Inflammatory macrophage (primary cell): ENCODE results near the gene SOBP.

Source experiments
- DNase-seq, 2 donors: peaks; one replicate each; pipeline ENCODE4 v3.0.0-alpha.2; 2020 to 2022

SOBP gene

DNA sequence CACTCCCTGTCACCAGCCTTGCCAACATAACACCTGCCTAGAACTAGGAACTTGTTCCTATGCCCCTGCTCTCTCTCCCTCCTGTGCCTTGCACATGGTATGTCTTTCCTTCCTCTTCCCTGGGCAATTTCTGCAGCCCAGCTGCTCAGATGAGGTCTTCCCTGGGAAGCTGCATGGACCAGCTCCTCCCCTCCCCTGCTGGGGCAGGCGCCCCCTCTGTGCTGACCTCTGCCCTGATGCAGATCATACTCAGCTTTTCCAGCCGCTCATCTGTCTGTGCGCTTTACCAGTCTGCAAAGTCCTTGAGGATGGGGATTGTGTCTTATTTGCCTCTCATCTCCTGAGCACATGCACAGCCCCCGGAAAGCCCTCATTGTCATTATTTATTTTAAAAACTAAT, 172.4 kb downstream of the SOBP start:
- no peak for DNase-seq

DNA sequence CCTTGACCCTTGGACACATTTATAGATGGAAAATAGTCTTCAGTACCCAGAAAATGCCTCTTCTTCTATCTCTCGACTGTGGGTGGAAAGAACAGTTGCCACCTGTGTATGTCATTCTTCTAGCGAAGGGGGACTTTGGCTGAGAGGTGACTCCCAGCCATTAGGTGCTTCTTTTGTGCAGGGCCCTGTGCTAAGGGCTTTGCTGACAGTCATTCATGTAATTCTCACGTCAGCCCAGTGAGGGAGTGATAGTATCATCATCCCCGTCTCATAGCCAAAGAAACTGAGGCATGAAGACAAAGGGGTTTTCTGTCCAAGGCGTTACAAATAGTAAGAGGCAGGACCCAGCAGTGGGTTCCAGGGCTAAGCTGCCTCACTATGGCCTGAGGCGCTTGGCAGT, 173.4 kb downstream of the SOBP start:
- no peak for DNase-seq

DNA sequence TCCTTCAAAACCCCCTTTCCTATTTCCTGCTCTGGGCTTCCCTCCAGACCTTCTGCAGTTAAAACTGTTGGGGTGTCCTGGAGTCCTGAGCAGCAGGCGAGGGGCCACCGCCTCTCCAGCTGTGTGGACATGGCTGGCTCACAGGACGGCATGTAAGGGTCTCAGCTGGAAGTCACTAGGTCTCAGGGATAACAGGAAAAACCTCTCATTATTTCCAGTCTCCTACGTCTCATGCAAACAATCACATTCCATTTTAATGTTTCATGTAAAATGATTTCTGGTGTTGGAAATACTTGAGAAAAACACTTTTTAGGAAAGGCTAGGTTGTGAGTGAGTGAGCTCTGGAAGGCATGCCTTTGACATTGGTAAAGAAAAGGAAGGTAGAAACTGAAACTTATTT, 175.5 kb downstream of the SOBP start:
- DNase-seq: no peak

DNA sequence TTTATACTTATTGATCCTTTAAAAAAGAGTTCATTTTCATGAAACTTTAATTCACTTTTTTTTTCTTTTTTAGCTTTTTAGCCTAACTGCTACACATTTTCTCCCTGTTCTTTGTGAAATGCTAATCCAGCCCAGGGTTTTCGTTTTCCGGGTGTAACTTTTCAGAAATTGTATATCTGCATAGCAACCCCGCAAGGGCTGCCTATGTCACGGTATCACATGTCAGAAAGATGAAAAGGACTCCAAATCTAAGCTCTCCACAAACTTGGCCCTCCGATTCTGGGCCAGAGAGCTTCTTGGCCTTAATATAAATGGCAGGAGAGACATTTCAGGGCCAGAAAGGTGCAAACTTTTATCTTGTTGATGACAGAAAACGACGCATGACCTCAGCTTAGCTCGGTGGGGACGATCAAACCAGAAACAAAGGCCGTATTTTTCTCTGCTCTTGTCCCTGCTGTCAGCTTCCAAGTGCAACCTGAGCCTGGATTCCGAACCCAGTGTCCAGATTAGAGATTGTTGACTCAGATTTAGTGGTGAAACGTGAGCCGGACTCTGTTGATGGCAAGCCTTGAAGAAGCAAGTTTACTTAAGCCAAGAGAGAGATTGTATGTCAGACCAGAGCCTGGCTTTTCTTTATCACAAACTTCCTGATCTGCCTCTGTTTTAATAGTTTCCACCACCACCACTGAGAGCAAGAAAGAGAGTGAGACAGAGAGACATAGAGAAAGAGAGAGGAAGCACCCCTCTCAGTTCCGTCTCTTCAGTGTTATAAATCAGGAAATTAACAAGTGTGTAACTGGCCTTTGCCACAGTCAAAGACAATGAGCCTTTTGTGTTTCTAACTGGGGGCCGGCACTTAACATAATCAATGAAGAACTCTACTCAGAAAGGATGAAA, 176.4 kb downstream of the SOBP start:
- no peak for DNase-seq

DNA sequence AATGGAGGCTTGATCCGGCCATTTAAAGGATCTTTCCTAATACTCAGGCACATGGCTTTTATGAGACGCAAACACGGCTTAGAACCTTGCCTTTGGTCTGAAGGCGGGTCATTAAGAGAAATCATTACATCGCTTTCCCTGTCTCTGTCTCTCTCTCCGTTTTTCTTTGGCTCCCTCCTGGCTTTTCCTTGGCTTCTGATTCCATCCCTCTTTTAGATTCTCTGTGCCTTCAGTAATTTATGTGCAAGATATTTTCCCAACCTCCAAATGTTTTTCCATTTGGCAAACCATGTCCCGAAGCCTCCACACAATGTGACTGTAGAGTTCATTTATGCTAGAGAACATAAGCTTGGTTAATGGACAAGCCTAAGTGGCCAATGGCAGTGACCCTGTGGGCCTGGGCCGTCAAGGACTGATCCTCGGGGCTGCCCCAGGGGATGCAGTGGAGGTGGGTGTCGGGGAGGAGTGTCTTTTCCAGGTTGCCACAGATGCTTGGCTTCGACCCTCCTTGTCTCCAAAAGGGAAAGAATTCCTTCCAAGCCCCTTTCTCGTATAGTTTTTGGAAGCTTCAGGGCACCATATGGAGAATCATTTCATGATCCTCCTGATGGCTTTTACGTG, 177.2 kb downstream of the SOBP start:
- no peak for DNase-seq

DNA sequence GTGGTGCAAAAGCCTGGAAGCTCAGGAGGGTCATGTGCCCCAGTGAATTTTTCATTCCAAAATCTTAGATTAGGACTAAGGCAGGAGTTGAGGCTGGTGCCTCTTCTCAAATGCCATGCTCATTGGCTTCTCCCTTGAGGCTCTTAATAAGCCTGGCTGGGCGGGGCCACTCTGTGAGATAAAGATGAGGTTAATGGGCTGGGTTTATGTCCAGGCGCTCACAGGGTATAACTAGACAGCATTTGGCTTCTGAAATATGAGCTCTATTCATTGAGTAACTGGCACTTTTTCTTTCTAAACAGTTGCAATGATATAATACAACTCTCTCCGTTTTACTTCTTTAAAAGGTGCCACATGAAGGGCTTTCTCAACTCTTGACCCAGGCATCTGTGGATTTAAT, 177.9 kb downstream of the SOBP start:
- peak in 1 of 2 donors; percentile 14 for DNase-seq

DNA sequence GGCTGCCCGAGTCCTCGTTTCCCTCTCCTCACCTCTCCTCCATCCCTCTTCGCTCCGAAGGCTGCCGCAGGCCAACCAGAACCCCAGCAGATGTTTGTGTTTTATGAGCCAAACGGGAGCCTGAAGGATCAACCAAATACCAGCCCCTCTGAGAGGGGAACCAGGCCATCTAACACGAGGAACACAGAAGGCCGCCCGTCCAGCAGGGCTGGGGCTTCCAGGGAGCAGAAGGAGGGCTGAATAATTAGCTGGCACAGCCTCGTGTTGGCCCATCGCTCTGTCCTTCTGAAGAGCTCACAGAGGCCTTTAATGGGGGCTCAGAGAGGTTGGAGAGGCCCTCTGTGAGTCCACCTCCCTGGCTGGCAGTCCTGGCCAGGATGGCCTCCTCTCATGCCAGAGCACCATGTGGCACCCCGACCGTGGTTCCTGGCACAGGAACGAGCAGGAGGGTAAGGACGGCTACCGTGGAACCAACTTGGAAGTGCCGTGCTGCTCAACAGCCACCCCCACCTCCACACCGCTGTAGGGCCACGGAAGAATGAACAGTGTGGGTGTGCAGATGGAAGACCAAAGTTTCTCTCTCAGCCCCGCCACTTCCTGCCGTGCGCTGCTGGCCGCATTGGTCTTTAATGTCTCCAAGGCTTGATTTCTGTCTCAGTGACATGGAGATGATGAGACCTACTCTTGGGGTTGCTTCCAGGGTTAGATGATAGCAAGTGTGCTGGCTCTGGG, 179.0 kb downstream of the SOBP start:
- DNase-seq: no peak

DNA sequence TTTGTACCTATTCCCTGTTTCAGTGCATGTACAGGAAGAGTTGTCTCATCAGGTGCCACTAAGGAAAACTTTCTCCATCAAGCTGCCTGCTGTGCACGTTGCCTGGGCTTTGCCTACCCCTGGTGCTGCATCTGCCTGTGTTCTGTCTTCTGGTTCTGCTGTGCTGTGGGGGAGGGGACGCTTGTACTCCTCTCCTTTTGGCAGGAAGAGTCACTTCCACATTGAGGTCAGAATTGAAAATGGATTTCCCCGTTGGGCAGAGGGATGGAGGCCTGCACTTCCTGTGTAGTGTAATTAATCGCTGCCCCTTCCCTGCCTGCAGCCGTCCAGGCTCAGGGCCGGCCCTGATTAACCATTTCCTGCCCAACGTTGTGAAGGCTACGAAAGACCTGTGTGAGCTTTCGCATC, 180.9 kb downstream of the SOBP start:
- DNase-seq: peak; percentile 86

DNA sequence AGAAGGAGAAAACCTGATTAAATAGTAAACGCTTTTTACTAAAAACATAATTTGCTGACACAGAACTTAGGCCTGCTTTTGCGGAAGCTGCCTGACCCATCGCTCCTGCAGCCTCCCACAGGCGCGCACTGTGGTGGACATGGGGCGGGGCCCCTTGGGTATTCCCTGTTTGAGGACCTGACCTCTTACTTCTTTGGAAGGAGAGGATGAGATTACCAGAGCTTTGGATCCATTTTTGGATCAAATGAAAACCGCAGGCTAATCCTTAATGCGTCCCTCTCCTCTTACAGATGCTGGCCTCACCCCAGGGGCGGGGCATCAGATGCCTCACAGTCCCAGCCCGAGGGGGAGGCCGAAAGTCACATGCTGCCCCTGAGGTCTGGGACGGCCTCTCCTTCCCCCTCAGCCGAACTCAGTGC, 183.2 kb downstream of the SOBP start:
- peak; percentile 16 to 60 for DNase-seq

DNA sequence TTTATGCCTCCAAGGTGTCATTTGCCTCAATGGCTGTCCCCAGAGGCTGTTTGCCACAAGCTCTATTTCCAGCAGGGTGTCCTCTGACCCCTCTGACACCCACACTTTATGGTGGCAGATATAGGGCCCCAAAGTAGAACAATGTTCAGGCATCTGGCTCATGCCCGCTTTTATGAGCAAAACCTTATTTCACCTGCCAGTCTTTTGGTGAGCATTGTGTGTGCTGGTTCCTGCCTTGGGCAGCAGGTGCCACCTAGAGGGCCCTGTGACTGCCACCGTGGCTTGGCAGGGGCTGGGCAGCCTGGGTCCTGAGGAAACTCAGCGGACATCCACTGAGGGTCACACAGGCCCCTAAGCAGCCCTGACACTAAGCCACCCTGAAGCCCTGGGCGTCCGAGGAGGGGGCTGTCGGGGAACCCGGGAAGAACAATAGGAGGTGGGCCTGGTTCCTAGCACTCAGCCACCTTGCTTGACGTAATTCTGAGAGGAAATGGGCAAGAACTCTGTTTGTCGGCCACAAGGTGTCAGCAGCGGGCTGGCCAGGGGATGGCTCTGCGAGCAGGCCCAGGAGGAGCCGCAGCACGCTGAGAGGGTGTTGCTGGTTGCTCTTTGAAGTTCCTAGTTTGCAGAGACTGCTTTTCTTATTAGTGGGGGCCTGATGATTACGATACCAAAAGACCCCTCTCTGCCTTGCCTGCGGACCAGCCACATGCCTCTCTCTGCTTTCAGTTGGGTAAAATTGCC, 185.2 kb downstream of the SOBP start:
- DNase-seq: peak; percentile 80 to 88

DNA sequence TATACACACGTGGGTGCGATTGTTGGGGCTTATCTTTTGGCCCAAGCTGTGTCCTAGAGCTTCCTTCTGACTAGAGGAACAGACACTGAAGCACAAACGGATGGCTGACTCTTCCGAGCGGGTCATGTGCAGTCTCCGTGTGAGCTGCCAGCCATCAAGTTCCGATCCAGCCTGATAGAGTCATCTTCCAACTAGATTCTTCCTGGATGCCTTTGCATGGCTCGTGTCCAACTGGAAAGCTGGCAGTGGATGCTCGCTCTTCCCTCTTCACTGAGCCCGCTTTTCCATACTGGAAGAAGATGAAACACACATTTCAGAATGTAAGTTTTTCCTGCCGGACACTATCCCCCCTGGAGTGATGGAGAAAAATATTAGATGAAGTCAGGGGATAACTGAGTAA, 186.1 kb downstream of the SOBP start:
- DNase-seq: no peak

DNA sequence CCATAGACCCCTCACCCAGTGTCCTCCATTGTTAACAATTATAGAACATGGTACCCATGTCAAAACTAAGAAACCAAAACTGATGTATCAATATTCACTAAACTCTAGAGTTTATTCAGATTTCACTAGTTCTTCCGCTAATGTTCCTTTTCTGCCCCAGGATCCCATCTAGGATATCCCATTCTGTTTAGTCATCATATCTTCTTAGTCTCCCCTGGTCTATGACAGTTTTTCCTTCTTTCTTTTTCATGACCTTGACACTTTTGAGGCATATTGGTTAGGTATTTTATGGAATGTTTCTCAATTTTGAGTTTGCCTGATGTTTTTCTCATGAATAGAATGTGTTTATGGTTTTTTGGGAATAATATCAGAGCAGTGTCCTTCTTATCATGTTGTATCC, 187.5 kb downstream of the SOBP start:
- DNase-seq: no peak

DNA sequence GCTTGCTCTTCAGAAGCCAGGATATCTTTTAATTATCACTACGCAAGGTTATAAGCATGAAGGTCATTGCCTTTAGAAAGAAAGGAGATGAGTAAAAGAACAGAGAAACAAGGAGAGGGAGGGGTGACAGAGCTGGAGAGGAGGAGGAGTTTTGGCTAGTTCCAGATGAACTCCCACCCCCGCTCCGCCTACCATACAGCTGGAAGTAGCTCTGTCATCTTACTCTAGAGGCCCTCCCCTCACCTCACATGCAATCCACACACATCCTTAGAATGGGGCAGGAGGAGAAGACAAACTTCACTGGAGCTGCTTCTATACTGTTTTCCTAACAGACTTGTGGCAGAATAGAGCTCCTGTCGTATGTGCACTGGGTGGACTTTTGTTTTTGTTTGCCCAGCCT, 189.5 kb downstream of the SOBP start:
- peak in 1 of 2 donors; percentile 31 for DNase-seq

DNA sequence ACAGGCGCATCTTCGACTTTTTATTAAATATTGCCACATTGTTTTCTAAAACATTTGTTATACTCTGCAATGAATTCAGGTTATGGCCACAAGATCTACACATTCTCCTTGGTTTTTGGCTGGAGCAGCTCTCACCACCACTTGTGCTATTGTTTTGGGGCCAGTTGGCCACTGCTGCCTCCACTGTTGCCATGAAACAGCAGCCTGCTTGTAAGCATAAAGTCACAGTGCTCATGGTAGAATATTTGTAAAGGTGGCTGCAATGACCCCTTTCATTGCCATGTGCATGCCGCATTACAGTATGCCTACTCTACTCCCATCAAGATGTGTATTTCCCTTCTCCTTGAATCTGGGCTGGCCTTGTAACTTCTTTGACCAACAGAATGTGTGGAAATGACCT, 192.8 kb downstream of the SOBP start:
- DNase-seq: no peak

DNA sequence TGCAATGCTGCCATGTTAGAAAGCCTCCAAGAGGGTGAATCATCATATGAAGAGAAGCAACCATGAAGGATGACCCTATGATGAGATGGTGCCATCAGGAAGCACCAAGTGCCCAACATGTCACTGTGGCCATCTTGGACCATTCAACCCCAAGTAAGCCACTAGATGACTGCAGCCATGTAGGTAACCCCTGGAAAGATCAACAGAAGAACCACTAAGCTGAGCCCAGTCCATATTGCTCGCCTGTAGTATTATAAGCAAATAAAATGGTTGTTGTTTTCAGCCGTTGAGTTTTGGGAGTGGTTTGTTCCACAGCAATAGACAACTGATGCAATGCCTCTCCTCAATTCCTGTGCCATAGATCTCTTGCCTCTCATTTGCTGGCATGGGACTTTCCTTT, 193.3 kb downstream of the SOBP start:
- no peak for DNase-seq

DNA sequence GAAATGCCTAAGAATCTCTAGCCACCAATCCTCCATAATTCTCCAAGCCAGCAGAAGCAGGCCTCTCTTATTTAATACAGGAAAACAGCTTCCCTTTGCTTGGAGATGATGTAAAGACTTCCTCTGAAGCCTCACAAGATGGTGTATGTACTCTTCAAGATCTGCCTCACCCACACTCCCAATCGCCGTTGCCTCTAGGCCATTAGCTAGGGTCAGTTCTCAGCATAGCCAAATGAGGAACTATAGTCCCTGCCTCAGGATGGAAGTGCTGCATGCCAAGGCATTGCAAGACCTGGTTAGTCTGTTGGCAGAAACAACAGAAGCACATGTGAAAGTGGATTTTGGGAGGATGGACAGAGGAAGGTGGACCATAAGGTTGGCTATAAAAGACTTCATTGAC, 195.1 kb downstream of the SOBP start:
- DNase-seq: peak; percentile 83 to 90

DNA sequence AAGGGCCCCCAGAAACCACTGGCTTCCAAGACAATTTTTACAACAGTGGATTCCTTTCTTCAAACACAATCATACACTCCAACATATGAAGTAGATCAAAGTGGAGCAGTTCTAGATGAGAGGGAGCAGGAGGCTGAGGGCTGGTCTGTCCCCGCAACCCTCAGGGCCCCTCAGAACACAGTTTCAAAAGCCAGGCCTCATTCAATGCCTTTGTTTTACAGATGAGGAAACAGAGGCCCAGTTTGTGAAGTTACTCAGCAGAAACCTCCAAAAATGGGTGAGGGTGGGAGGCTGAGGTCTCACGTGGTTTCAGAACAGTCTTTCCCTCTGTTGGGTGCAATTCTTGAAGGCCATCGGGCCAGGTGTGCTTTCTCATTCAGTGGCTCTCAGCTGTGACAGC, 199.3 kb downstream of the SOBP start:
- no peak for DNase-seq

DNA sequence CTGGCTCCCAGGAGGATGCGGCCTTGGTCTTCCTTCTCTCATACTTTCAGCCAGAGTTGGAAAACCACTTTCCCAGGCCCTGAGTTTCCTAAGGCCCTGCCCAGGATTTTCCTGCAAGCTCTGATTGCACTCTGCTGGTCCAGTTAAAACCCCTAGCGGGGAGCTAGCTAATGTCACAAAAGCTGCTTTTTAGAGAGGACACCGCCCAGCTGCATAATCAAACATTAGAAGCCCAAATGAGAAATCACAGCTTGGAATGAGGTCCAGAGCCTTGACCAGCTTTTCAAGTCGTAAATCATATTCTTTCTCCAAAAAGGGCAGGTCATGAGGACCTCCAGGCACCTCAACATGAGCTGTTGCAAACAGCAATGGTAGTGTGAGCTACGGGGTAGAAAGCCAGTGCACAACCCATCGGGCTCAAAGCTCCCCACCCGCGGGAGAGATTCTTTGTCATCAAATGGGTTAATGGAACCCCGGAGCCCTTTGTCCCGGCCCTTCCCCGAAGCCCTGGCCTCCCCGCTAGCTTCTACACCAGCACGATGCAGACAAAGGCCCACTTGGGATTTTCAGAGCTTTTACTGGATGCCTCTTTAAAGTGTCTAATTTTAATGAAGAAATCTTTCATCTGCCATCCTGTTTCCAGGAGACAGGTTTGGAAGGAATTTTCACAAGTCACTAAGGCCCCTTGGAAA, 200.2 kb downstream of the SOBP start:
- DNase-seq: no peak

DNA sequence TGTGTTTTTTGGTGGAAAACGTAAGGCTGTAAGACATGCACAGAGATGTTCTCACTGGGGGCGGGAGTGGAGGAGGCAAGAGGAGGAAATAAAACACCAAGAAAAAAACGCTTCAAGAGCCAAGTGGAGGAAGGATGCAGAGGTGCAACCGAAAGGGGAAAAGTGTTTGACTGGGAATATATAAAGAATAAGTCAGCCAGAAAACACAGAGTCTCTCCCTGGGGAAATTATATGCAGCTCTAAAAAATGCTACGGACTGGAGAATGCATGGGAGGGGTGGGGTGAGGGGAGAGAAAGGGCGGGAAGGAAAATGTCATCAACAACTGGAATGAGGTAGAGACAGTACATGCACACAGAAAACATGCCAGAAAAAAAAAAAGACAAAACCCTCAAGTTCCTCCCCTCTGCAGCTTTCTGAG, 200.7 kb downstream of the SOBP start:
- no peak for DNase-seq

DNA sequence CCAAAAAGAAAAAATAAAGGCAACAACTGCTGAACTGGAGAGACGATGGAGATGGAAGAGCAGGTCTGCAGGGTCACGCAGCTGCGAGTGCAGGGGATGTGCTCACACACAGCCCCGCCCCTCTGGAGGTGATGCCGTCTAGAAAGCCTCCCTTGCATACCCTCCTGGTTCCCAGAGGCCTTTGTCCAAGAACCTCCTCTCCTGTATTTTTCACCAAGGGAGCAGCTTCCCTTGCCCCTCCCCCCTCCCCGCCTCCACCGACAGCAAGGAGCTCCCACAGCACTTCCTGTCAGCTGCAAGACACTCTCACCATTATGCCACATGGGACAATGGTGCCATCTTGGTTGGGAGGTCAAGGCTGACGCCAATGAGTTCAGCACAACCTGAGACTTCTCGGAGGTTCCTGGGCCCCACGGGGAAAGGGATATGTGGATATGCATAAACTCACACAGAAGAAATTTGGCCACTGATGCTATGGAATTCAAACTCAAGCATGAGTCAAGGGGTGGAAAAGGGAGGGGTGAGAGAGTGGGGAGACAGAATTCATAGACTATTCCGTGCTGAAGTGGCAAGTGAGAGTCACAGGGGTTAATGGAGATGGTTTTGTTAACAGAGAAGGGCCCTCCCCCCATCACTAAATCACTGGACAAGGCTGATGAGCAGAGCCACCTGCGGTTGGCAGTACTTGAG, 201.3 kb downstream of the SOBP start:
- DNase-seq: no peak

DNA sequence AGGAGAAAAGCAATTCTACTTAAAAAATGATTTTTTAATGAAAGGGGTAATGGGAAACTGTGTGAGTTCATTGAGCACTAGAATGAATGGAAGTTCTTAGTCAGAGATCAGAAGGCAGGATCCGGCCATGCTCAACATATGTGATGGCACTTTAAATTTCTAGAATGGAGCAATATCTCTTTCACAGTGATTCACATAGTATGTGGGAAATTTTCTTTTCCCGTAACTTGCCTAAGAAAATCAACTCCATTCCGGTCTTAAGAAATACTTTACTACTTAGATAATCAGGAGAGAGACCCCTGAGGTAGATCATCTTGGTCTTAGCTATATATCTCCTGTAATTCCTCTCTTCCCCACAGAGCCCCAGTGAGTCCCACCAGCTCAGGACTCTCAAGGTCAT, 202.4 kb downstream of the SOBP start:
- no peak for DNase-seq
